IPS-18a (cell line): ENCODE measurements around the gene KIN.
"Not testable (repeated sequence)": the region's sequence is repeated elsewhere in the genome, so short reads cannot be mapped to it uniquely, and the experiment has no call there.

ENCODE experiments used
- H3K27ac ChIP-seq: one replicate; pipeline ENCODE4 v1.5.1; 2013; ENCODE audit warnings: low read length
- H3K27me3 ChIP-seq: one replicate; pipeline ENCODE4 v1.6.1; 2013; ENCODE audit warnings: mild to moderate bottlenecking, low read length; ENCODE audit not compliant: control insufficient read depth, insufficient read depth
- H3K36me3 ChIP-seq: one replicate; pipeline ENCODE4 v1.6.1; 2013; ENCODE audit warnings: low read depth, low read length; ENCODE audit not compliant: control insufficient read depth
- H3K4me1 ChIP-seq: one replicate; pipeline ENCODE4 v1.6.1; 2013; ENCODE audit warnings: low read depth, low read length; ENCODE audit not compliant: control insufficient read depth
- H3K4me3 ChIP-seq: one replicate; pipeline ENCODE4 v1.5.1; 2013; ENCODE audit warnings: low read length
- H3K9ac ChIP-seq: one replicate; pipeline ENCODE4 v1.6.1; 2013; ENCODE audit warnings: mild to moderate bottlenecking, low read length, moderate library complexity
- H3K9me3 ChIP-seq: one replicate; pipeline ENCODE4 v1.6.1; 2013; ENCODE audit warnings: low read depth, low read length; ENCODE audit not compliant: control insufficient read depth

KIN gene

DNA sequence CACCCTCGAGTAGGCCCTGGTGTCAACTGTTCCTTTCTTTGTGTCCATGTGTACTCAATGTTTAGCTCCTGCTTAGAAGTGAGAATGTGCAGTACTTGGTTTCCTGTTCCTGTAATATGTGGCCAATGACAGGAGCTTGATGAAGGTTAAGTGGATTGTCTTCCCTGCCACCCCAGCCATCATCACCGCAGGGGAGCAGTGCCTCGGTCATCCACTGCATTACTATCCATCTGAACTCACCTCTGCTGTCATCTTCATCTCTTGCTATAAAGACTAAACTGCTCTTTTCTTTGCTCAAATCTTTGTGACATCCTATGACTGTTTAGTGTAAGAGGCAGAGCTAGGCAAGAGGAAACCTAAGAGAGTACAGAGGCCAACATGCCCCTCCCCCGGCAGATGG is 69.1 kb downstream of the KIN start:
- Histone ChIP-seq H3K36me3 (no peaks in the 10 kb centered on the region), H3K27me3 (no peaks in the 10 kb centered on the region), H3K9me3 (no peaks in the 10 kb centered on the region), H3K4me1 (no peaks in the 10 kb centered on the region), H3K9ac (no peak overlapping the region), H3K4me3 (no peak overlapping the region), H3K27ac (no peak overlapping the region)

GRCh38 chr10:7717767-7718166 is 70.0 kb downstream of the KIN start:
- H3K4me1 ChIP-seq: no peaks in the 10 kb centered on the region
- no peak overlapping the region for H3K27ac ChIP-seq
- H3K27me3 ChIP-seq: no peaks in the 10 kb centered on the region
- no peak overlapping the region for H3K4me3 ChIP-seq
- H3K36me3 ChIP-seq: no peaks in the 10 kb centered on the region
- no peaks in the 10 kb centered on the region for H3K9me3 ChIP-seq
- H3K9ac ChIP-seq: no peak overlapping the region

- Histone ChIP-seq H3K27me3 (no peaks in the 10 kb centered on the region), H3K9ac (no peak overlapping the region), H3K4me3 (no peak overlapping the region), H3K36me3 (no peaks in the 10 kb centered on the region), H3K9me3 (no peaks in the 10 kb centered on the region), H3K4me1 (no peaks in the 10 kb centered on the region), H3K27ac (no peak overlapping the region)
Observed at GRCh38 chr10:7715515-7715914, 72.3 kb downstream of the KIN start.

GRCh38 chr10:7711075-7711474 is 76.7 kb downstream of the KIN start:
- H3K9ac ChIP-seq, H3K27ac ChIP-seq, H3K27me3 ChIP-seq, H3K4me3 ChIP-seq, H3K4me1 ChIP-seq, H3K36me3 ChIP-seq, H3K9me3 ChIP-seq: not testable (repeated sequence)

DNA sequence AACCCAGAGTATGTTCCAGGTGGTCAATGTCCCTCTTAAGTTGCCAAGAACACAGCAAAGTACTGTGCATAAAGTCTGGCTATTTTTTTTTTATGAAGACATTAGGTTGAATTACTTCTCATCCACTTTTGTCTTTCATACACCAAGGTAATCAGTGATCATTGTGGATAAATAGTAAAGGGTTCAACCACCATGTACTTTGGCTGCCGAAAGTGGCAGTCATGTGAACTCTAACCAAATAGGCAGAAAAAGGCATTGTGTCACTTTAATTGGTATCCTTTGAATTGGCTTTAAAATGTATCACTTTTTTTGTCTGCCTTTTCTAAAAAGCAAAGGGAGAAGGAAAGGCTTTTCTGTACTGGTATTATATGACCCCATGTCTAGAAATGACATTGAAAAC is 77.3 kb downstream of the KIN start:
- H3K9ac ChIP-seq: no peak overlapping the region
- no peaks in the 10 kb centered on the region for H3K36me3 ChIP-seq
- no peaks in the 10 kb centered on the region for H3K27me3 ChIP-seq
- no peaks in the 10 kb centered on the region for H3K4me1 ChIP-seq
- H3K4me3 ChIP-seq: no peak overlapping the region
- H3K27ac ChIP-seq: no peak overlapping the region
- H3K9me3 ChIP-seq: no peaks in the 10 kb centered on the region

DNA sequence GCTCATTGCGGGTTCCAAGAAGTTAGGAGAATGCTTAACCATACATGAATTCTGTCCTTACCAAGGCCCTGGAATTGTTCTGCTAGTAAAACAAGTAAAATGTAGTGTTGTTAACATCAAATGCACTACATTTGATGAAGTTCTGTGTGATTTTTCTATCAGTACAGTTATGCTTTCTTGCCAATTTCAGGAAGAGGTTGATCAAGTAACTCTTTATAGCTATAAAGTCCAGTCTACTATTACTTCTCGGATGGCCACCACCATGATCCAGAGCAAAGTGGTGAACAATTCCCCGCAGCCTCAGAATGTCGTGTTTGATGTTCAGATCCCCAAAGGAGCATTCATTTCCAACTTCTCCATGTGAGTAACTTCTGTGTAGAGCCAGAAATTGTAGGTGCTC is 79.0 kb downstream of the KIN start:
- Histone ChIP-seq H3K4me3 (no peak overlapping the region), H3K36me3 (no peaks in the 10 kb centered on the region), H3K27ac (no peak overlapping the region), H3K4me1 (no peaks in the 10 kb centered on the region), H3K27me3 (no peaks in the 10 kb centered on the region), H3K9ac (no peak overlapping the region), H3K9me3 (no peaks in the 10 kb centered on the region)

- Histone ChIP-seq H3K4me3 (no peak overlapping the region), H3K27ac (no peak overlapping the region), H3K36me3 (no peaks in the 10 kb centered on the region), H3K9me3 (no peaks in the 10 kb centered on the region), H3K27me3 (no peaks in the 10 kb centered on the region), H3K9ac (no peak overlapping the region), H3K4me1 (no peaks in the 10 kb centered on the region)
Observed at GRCh38 chr10:7707858-7708622, 79.8 kb downstream of the KIN start.

DNA sequence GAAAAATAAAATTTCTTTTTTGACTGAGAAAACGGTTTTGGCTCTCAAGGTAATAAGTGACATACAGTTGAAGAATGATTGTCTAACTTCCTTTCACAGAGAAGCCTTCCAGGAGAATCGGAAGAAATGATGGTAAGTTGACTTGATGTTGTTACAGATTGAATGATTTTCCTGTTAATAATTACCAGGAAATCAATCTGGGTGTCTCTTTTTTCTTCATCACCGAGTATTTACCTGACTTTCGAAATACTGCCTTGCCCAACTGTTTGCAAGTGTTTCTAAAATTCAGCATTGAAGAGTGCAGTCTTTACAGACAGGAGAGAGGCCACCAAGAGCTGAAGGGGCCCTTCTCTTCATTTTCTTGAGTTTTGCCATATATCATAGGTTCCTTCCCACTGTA is 80.7 kb downstream of the KIN start:
- Histone ChIP-seq H3K27ac (no peak overlapping the region), H3K36me3 (no peaks in the 10 kb centered on the region), H3K27me3 (no peaks in the 10 kb centered on the region), H3K9me3 (no peaks in the 10 kb centered on the region), H3K4me1 (no peaks in the 10 kb centered on the region), H3K9ac (no peak overlapping the region), H3K4me3 (no peak overlapping the region)

GRCh38 chr10:7706534-7707073 is 81.2 kb downstream of the KIN start:
- Histone ChIP-seq H3K27me3 (no peaks in the 10 kb centered on the region), H3K27ac (no peak overlapping the region), H3K4me3 (no peak overlapping the region), H3K4me1 (no peaks in the 10 kb centered on the region), H3K9ac (no peak overlapping the region), H3K36me3 (no peaks in the 10 kb centered on the region), H3K9me3 (no peaks in the 10 kb centered on the region)

DNA sequence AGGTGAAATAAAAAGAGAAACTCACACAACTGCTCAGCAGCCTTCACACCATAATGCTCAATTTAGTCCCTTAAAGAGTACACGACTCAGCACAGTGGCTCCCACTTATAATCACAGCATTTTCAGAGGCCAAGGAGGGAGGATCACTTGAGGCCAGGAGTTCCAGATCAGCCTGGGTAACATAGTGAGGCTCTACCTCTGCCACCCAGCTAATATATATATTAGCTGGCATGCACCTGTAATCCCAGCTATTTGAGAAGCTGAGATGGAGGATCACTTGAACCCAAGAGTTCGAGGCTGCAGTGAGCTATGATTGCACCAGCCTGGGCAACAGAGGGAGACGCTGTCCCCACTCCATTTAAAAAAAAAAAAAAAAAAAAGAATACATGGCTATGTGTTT is 82.5 kb downstream of the KIN start:
- Histone ChIP-seq H3K27ac (no peak overlapping the region), H3K4me1 (no peaks in the 10 kb centered on the region), H3K36me3 (no peaks in the 10 kb centered on the region), H3K9ac (no peak overlapping the region), H3K27me3 (no peaks in the 10 kb centered on the region), H3K9me3 (no peaks in the 10 kb centered on the region), H3K4me3 (no peak overlapping the region)

DNA sequence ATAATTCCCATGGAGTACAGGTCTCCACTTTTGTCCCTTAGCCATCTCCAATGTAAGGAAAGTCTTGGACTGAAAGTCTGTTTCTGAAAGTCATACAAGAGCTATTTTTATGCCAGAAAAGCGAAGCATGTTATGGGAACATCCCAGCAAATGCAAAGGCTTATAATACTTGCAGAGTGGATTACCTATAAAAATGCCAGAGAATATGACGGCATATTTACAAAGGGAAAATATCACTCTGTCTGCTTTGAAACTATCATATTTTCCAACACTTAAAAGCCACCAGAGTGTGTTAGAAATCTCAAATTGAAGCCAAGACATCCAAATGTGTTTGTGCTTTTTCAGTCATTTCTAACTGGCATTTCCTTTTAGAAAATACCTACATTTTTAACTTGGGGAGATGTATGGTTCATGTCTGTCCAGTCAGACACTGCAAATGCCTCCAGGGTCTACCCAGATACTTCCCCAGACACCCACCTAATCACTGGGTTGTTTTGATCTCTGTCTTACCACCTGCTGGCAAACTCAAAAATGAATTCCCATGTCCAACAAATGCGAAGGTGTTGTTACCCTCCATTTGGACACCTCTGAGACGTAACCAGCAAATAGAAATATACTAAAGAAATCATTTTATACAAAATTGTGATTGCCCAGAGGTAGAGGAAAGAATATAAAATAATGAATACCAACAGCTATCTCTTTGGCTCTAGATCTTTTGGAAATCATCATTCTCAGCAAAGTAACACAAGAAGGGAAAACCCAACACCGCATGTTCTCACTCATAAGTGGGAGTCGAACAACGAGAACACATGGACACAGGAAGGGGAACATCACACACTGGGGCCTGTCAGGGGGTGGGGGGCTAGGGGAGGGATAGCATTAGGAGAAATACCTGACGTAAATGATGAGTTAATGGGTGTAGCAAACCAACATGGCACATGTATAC is 83.4 kb downstream of the KIN start:
- Histone ChIP-seq H3K9me3 (no peaks in the 10 kb centered on the region), H3K27me3 (no peaks in the 10 kb centered on the region), H3K27ac (no peak overlapping the region), H3K4me3 (no peak overlapping the region), H3K9ac (no peak overlapping the region), H3K36me3 (no peaks in the 10 kb centered on the region), H3K4me1 (no peaks in the 10 kb centered on the region)
